Keratinocyte (primary cell): ENCODE measurements around the gene SLC12A3. TPM values are rescaled to one million over a fixed set of nuclear protein-coding genes. Genes with fewer than 3 reads are reported as not detected.

Source experiments
- DNase-seq: peaks from one replicate; pipeline ENCODE4 v3.0.0-alpha.2; 2011; ENCODE audit warnings: low read depth, missing footprints, low spot score
- FAIRE-seq: peaks from 2 replicates; lab custom pipeline; 2011; peaks lifted over from hg19 to GRCh38; lab: Jason Lieb, UNC
- H2AFZ ChIP-seq: 2 replicates; pipeline ENCODE4 v1.6.0; 2012; ENCODE audit warnings: low read length, control low read depth, inconsistent platforms; ENCODE audit not compliant: control insufficient read depth
- H3K27ac ChIP-seq: 2 replicates; pipeline ENCODE4 v1.5.1; 2011; ENCODE audit warnings: low read length; ENCODE audit not compliant: control insufficient read depth, insufficient read depth
- H3K27me3 ChIP-seq: 3 replicates; pipeline ENCODE4 v1.6.0; 2011; ENCODE audit warnings: low read length; ENCODE audit not compliant: control insufficient read depth, insufficient read depth; ENCODE audit errors: extremely low read depth
- H3K36me3 ChIP-seq, 2 experiments: 2 replicates in 1 of 2; 3 replicates in 1 of 2; pipeline ENCODE4 v1.5.1; 2011; ENCODE audit warnings: low read length in 2 of 2, mild to moderate bottlenecking in 1 of 2; ENCODE audit not compliant: control insufficient read depth in 2 of 2, insufficient read depth in 2 of 2; ENCODE audit errors: extremely low read depth in 1 of 2
- H3K4me1 ChIP-seq: 3 replicates; pipeline ENCODE4 v1.5.1; 2011; ENCODE audit warnings: low read length; ENCODE audit not compliant: control insufficient read depth, insufficient read depth; ENCODE audit errors: extremely low read depth
- H3K4me2 ChIP-seq: 3 replicates; pipeline ENCODE4 v1.6.0; 2011; ENCODE audit warnings: low read depth, low read length; ENCODE audit not compliant: control insufficient read depth, insufficient read depth; ENCODE audit errors: extremely low read depth
- H3K4me3 ChIP-seq, 3 experiments: fragments of 200-600 bp in 1 of 3; sonication (generic) in 1 of 3; 2 replicates in 2 of 3; 3 replicates in 1 of 3; pipeline ENCODE4 v1.5.1; 2011 to 2016; ENCODE audit warnings: low read length in 3 of 3, mild to moderate bottlenecking in 3 of 3, control low read depth in 2 of 3, inconsistent platforms in 1 of 3, low read depth in 1 of 3, mixed read lengths in 1 of 3, mixed run types in 1 of 3, moderate library complexity in 1 of 3; ENCODE audit not compliant: control insufficient read depth in 2 of 3, insufficient read depth in 2 of 3; ENCODE audit errors: extremely low read depth in 1 of 3
- H3K79me2 ChIP-seq: 2 replicates; pipeline ENCODE4 v1.6.0; 2012; ENCODE audit warnings: low read length; ENCODE audit not compliant: control insufficient read depth, insufficient read depth
- H3K9ac ChIP-seq: 3 replicates; pipeline ENCODE4 v1.6.0; 2011; ENCODE audit warnings: low read length; ENCODE audit not compliant: control insufficient read depth, insufficient read depth; ENCODE audit errors: extremely low read depth
- H3K9me1 ChIP-seq: 3 replicates; pipeline ENCODE4 v1.6.0; 2011; ENCODE audit warnings: low read length; ENCODE audit not compliant: control insufficient read depth, insufficient read depth; ENCODE audit errors: extremely low read depth
- H3K9me3 ChIP-seq: 2 replicates; pipeline ENCODE4 v1.5.1; 2012; ENCODE audit warnings: low read depth, low read length; ENCODE audit not compliant: control insufficient read depth
- H4K20me1 ChIP-seq: 3 replicates; pipeline ENCODE4 v1.6.0; 2011; ENCODE audit warnings: low read length; ENCODE audit not compliant: control insufficient read depth, insufficient read depth; ENCODE audit errors: extremely low read depth
- EZH2 ChIP-seq: IDR thresholded peaks from one replicate; pipeline ENCODE4 v1.6.1; 2012; ENCODE audit warnings: inconsistent platforms, mild to moderate bottlenecking, low read length, moderate library complexity
- dilution Hi-C: fragments of 300-500 bp; cut with MboI; formaldehyde crosslinking; loops from one replicate; pipeline ENCODE4 v1.7.0; 2020; ENCODE audit warnings: low sequenced_read_pairs; ENCODE audit not compliant: extremely low pct_ligation_motif_present
- polyA plus RNA-seq, 5 experiments: library from polyadenylated mRNA; depleted of rRNA in 3 of 5; stranded (reverse) in 3 of 5; stranded (forward) in 1 of 5; unstranded in 1 of 5; fragments of >200 nt; gene quantifications; 1 replicate in 1 of 5; 2 replicates in 3 of 5; 3 replicates in 1 of 5; pipeline versions ENCODE4 v1.2.1 to v1.2.3, GENCODE V29; 2011 to 2012; ENCODE audit warnings: missing spikeins in 2 of 5, low read depth in 1 of 5, low replicate concordance in 1 of 5
- TF ChIP-seq, protein P1 (sequence below), 3 experiments: IDR thresholded peaks in 1 of 3; conservative IDR thresholded peaks in 1 of 3; optimal IDR thresholded peaks in 1 of 3; 2 replicates in 2 of 3; 3 replicates in 1 of 3; pipeline versions ENCODE3 to v1.5.1; 2011; ENCODE audit warnings: low read length in 3 of 3, mild to moderate bottlenecking in 3 of 3, moderate library complexity in 2 of 3, control low read depth in 1 of 3, inconsistent platforms in 1 of 3; ENCODE audit not compliant: insufficient read depth in 2 of 3; ENCODE audit errors: extremely low read depth in 1 of 3

SLC12A3 gene
- polyA plus RNA-seq, 1 donor (not counting 4 experiments of a cell fraction or from before 2014, with no cell fraction given) = not detected

DNA sequence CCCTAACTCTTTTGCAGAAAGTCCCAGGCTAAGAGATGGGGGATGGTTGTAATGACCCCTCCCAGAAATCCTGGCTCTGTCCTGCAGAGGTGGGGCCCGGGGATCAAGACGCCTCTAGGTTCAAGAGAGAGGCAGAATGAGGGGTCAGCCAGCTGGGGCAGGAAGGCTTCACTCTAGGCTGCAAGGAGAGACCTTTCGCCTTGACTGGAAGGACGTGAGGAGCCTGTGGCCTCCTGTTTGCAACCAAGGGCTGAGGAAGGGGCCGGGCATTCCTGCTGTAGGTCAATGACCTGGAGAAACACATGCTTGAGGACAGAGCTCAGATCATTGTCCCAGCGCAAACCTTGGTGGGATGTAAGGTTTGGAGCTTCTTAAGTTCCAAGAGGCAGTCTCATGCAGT is 88.0 kb downstream of the SLC12A3 start:
- no peak overlapping the region for H3K4me3 ChIP-seq
- H3K27me3 ChIP-seq = no peaks in the 10 kb centered on the region
- H2AFZ ChIP-seq = no peak overlapping the region
- TF ChIP-seq, protein P1, sequence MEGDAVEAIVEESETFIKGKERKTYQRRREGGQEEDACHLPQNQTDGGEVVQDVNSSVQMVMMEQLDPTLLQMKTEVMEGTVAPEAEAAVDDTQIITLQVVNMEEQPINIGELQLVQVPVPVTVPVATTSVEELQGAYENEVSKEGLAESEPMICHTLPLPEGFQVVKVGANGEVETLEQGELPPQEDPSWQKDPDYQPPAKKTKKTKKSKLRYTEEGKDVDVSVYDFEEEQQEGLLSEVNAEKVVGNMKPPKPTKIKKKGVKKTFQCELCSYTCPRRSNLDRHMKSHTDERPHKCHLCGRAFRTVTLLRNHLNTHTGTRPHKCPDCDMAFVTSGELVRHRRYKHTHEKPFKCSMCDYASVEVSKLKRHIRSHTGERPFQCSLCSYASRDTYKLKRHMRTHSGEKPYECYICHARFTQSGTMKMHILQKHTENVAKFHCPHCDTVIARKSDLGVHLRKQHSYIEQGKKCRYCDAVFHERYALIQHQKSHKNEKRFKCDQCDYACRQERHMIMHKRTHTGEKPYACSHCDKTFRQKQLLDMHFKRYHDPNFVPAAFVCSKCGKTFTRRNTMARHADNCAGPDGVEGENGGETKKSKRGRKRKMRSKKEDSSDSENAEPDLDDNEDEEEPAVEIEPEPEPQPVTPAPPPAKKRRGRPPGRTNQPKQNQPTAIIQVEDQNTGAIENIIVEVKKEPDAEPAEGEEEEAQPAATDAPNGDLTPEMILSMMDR (optimal IDR thresholded peaks at IDR 0.05 in 1 of 3, IDR thresholded peaks at IDR 0.05 in 1 of 3, conservative IDR thresholded peaks at IDR 0.05 in 1 of 3; ENCODE audit: extremely low read depth in 1 of 3, insufficient read depth in 2 of 3, low read length in 3 of 3) = no peak
- no peak for TF ChIP-seq EZH2
- FAIRE-seq (no peak), DNase-seq (no peak)
- dilution Hi-C loops = no loop called here
- H3K4me1 ChIP-seq = no peaks in the 10 kb centered on the region
- no peak overlapping the region for H3K9ac ChIP-seq
- H3K36me3 ChIP-seq = no peaks in the 10 kb centered on the region
- H3K79me2 ChIP-seq = no peaks in the 10 kb centered on the region
- H3K9me3 ChIP-seq = no peaks in the 10 kb centered on the region
- H4K20me1 ChIP-seq = no peaks in the 10 kb centered on the region
- no peak overlapping the region for H3K4me2 ChIP-seq
- H3K9me1 ChIP-seq = no peaks in the 10 kb centered on the region
- H3K27ac ChIP-seq = no peak overlapping the region

DNA sequence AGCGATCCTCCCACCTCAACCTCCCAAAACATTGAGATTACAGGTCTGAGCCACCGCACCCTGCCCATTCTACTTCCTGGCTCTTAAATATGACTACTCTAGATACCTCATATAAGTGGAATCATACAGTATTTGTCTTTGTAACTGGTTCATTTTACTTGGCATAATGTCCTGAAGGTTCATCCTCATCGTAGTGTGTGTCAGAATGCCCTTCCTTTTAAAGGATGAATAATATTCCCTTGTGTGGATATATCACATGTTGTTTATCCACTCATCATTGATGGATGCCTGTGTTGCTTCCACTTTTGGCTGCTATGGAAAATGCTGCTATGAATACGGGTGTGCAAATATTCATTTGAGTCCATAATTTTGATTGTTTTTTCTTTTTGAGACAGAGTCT is 91.1 kb downstream of the SLC12A3 start:
- no peak overlapping the region for H3K27ac ChIP-seq
- no peaks in the 10 kb centered on the region for H4K20me1 ChIP-seq
- TF ChIP-seq EZH2 = no peak
- TF ChIP-seq, protein P1 (optimal IDR thresholded peaks at IDR 0.05 in 1 of 3, IDR thresholded peaks at IDR 0.05 in 1 of 3, conservative IDR thresholded peaks at IDR 0.05 in 1 of 3; ENCODE audit: extremely low read depth in 1 of 3, insufficient read depth in 2 of 3, low read length in 3 of 3) = no peak
- no peak overlapping the region for H3K4me3 ChIP-seq
- no peak for FAIRE-seq
- no peaks in the 10 kb centered on the region for H3K4me1 ChIP-seq
- H3K9me1 ChIP-seq = no peaks in the 10 kb centered on the region
- H3K79me2 ChIP-seq = no peaks in the 10 kb centered on the region
- dilution Hi-C loops = no loop called here
- DNase-seq = no peak
- H3K9ac ChIP-seq = no peak overlapping the region
- H3K27me3 ChIP-seq = no peaks in the 10 kb centered on the region
- no peaks in the 10 kb centered on the region for H3K36me3 ChIP-seq
- H3K4me2 ChIP-seq = no peak overlapping the region
- no peak overlapping the region for H2AFZ ChIP-seq
- H3K9me3 ChIP-seq = no peaks in the 10 kb centered on the region
